Measurements from ENCODE around the gene DDN.

GRCh38 chr12:49041036-49041880, 42.1 kb upstream of the DDN start:
- TF ChIP-seq POLR2AphosphoS5 (IDR thresholded peaks at IDR 0.05), result no peak
- no peak for TF ChIP-seq CTCF (IDR thresholded peaks at IDR 0.05)
- TF ChIP-seq POLR2A (IDR thresholded peaks at IDR 0.05), result no peak
